GM12872 (cell line): ENCODE results near the gene GNRH2.
A peak's percentile ranks its signal among the peaks of the same experiment; 100 is the strongest.

ENCODE experiments used
- TF ChIP-seq, protein P1 (sequence below): IDR thresholded peaks from 3 replicates; pipeline ENCODE4 v1.5.1; 2011; ENCODE audit warnings: low read depth, mild to moderate bottlenecking, low read length, moderate library complexity; ENCODE audit not compliant: insufficient read depth

GNRH2 gene, protein sequence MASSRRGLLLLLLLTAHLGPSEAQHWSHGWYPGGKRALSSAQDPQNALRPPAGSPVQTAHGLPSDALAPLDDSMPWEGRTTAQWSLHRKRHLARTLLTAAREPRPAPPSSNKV

GRCh38 chr20:3043322-3043721 lies at the start of gene GNRH2:
Gene GNRH2, plus strand, starts transcription at chr20:3043622. Its CDS starts 793 bp downstream, at chr20:3044415.
- TF ChIP-seq, protein P1, sequence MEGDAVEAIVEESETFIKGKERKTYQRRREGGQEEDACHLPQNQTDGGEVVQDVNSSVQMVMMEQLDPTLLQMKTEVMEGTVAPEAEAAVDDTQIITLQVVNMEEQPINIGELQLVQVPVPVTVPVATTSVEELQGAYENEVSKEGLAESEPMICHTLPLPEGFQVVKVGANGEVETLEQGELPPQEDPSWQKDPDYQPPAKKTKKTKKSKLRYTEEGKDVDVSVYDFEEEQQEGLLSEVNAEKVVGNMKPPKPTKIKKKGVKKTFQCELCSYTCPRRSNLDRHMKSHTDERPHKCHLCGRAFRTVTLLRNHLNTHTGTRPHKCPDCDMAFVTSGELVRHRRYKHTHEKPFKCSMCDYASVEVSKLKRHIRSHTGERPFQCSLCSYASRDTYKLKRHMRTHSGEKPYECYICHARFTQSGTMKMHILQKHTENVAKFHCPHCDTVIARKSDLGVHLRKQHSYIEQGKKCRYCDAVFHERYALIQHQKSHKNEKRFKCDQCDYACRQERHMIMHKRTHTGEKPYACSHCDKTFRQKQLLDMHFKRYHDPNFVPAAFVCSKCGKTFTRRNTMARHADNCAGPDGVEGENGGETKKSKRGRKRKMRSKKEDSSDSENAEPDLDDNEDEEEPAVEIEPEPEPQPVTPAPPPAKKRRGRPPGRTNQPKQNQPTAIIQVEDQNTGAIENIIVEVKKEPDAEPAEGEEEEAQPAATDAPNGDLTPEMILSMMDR: no peak

DNA sequence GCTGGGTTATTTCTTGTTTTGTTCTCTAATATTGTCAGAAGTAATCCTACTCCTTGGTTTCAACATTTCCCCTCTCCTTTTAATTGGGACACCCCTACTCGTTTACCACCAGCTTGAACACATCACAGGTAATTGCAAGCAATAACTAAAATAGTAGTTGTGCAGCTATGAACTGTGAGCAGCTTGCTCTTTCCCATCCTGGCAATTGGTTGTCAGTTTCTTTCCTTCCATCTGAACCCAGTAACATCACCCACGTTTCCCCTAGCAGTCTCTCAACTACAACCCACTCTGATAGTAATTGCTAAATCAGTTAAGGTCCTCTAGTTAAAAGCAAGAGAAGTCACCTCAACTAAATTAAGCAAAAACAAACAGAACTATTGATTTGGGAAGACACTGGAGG lies 47.6 kb upstream of the GNRH2 start:
- TF ChIP-seq, protein P1: no peak

DNA sequence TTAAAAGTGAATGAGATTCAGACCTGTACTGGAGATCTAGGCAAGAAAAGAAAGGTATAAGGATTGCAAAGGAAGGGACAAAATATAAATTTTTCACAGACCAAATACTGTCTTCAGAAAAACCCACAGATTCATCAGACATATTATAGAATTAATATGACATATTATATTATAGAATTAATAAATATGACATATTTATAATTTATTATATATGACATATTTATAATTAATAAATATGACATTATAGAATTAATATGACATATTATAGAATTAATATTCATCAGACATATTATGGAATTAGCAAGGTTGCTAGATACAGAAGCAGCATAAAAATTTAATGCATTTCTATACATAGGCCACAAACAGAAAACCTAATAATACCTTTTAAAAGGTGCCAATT lies 44.7 kb upstream of the GNRH2 start:
- TF ChIP-seq, protein P1: no peak

GRCh38 chr20:3000852-3001523 lies 42.4 kb upstream of the GNRH2 start:
- TF ChIP-seq, protein P1: peak; percentile 53; the same call in 1 of the 3 replicates

DNA sequence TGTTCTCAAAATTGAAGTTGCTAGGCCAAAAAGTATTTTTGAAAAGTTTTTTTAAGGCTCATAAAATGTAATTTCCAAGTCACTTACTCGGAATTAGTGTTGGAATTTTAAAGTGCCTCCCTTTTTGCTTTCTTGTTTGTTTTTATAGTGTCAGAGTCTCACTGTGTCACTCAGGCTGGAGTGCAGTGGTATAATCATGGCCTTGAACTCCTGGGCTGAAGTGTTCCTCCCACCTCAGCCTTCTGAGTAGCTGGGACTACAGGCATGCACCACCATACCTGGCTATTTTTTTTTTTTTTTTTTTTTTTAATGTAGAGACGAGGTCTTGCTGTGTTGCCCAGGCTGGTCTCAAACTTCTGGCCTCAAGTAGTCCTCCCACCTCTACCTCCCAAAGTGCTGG lies 40.0 kb upstream of the GNRH2 start:
- TF ChIP-seq, protein P1: no peak

DNA sequence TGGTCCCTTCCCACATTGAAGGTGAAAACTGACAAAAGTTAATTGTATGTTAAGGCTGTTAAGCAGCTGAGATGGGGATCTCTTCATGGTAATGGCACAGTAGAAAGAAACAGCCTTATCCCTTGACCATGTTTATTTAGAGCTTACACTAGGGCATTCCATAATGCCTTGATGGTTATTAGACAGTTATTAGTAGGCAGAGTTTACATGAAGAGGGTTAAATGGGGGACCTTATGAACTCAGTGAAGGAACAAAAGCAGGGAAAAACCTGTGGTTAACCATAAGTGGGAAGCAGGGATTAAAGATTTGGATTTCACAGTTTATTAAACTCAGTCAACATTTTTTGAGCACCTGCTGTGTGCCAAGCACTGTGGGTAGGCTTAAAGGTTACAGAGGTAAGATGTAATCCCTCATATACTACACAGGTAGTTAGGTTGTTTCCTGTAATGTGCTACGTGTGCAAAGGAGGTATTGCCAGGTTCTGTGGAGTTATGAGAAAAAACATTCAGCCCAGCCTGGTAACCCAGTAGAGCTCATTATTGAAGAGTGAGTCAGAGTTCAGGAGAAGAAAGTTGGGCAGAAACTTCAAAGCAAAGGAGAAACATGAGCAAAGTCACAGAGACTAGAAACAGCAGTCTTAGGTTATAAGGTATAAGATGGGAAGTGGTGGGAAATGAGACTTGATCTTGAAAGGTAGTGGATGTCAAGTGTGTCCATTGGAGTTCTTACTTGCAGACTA lies 32.3 kb upstream of the GNRH2 start:
- TF ChIP-seq, protein P1: no peak

- TF ChIP-seq, protein P1: no peak
Measured at GRCh38 chr20:3011752-3012151, 31.7 kb upstream of the GNRH2 start.
